NCI-H187 treated with DMSO at 0.1 percent for 48 hours (cell line): ENCODE results near the gene LGALS9.
"Not testable (repeated sequence)": the region's sequence is repeated elsewhere in the genome, so short reads cannot be mapped to it uniquely, and the experiment has no call there.

Source experiments
- DNase-seq: peaks from one replicate; lab custom pipeline; 2025; lab: John Stamatoyannopoulos, UW

The LGALS9 gene

DNA sequence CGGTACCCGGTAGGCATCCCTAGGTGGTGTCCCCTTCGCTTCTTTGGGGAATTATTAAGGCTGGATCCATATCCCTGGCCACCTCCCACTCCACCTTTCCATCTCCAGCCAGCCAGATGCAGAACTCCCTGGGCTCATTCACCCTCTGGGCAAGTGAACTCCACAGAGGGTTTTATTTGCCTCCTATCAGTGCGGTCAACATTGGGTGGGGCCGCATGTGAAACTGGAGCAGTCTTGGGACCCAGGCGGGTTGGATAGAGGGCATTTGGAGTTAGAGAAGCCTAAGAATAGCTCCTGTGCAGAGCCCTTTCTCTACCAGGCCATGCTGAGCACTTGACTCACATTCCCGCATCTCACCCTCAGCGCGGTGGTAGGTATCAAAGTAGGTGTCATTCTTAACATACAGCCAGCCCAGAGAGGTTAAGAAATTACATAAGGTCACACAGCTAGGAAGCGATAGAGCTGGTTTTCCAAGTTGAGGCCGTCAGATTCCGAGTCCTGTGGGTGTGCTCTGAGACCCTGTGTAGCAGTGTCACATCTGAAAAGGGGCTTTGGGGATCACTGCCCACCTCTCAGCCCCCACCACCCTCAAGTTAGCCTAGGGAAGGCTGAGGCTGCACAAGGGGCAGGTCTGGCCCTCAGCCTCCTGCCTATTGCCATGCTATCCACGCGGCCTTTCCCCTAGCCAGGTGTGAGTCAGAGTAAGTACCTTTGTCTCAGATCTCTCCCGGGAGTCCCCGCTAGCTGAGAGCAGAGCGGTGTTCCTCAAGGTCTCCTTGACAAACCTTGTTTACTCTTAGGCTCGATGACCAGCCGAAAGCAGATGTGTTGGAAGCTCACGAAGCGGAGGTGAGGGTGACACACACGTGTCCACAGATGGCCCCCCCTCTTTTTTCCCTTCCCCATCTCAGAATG lies 26.9 kb upstream of the LGALS9 start:
- DNase-seq, result no peak

DNA sequence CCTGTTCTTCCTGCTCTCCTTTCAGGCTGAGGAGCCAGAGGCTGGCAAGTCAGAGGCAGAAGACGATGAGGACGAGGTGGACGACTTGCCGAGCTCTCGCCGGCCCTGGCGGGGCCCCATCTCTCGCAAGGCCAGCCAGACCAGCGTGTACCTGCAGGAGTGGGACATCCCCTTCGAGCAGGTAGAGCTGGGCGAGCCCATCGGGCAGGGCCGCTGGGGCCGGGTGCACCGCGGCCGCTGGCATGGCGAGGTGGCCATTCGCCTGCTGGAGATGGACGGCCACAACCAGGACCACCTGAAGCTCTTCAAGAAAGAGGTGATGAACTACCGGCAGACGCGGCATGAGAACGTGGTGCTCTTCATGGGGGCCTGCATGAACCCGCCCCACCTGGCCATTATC lies 25.6 kb upstream of the LGALS9 start:
- DNase-seq, result no peak

DNA sequence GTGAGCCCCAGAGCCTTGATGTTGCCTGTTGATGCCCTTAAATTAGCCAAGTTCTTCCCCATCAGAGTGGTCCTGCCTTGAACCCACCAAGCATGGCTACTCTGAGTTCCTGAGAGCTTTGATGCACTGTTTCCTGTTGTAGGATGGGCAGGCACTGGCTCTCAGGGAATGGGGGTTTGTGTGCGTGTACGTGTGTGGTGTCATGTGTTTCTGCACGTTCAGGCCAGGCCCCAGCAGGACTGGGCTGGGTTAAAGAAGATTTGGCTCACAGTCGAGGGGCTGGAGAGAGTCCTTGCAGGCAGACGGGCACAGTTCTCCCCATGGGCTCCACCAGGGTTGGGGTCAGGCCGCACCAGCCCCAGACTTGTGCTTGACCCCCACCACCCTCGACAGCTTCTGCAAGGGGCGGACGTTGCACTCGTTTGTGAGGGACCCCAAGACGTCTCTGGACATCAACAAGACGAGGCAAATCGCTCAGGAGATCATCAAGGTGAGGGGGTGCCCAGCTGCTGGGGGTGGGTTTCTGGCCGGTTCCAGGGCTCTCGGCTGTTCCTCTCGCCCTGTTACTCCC lies 23.4 kb upstream of the LGALS9 start:
- DNase-seq, result no peak

DNA sequence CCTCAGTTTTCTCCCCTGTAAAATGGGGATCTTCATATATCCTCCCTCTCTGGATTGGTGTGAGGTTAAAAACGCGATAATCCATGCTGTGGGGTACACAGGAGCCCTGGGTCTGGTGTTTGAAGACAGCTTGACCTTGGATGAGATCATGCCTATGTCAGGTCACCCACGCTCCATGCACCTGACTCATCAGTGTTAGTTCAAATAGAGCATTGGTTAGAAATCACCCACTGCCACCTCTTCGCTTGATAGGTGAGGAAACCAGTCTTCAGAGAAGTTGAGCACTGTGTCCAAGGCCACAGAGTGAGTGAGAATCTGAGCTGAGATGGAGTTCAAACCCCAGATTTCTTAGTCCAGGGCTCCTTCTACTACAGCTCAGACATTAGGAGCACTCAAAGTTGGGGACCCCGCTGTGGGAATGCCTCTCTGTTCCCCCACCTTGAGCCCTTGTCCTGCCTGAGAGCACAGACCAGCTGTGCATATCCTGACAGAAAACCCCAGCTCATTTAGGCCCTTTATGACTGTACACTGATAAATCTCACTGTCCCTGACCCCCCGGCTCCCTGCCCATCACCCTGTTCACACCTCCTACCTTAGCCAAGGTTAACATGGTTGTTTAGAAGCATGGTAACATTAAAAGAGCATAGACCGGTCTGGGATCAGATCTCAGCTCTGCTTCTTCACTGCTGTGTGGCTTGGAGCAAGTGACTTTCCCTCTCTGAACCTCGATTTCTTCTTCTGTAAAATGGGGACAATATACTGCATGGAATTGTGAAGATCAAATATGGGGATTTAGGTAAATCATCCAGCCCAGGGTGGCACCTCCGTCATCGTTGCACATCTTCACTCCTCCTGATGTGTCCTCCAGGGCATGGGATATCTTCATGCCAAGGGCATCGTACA lies 22.4 kb upstream of the LGALS9 start:
- DNase-seq, result no peak

DNA sequence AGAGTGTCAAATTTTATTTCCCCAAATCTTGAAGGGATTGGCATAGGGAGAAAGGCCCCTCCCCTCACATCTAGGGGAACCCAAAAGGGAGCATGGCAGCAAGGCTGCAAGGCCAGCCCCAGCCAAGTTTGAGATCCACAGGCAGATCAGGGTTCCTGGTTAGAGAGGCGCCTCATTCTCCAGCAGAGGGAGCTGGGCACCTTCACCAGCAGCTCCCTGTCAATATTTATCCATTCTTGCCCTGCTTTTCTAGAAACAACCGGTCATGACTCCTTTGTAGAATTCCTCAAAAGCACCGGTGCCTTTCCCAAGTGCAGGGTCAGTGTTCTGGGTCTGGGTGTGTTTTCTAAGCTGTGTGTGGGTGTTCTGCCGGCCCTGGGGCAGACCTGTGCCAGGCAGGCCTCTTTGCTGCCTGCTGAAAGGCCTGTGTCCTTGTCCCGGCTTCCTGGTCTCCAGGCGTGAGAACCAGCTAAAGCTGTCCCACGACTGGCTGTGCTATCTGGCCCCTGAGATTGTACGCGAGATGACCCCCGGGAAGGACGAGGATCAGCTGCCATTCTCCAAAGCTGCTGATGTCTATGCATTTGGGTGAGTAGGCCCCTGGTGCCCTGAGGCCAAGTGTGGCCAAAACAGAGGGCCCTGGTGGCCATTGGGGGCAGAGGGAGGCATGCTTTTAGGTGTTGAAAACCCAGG lies 21.2 kb upstream of the LGALS9 start:
- no peak for DNase-seq

DNA sequence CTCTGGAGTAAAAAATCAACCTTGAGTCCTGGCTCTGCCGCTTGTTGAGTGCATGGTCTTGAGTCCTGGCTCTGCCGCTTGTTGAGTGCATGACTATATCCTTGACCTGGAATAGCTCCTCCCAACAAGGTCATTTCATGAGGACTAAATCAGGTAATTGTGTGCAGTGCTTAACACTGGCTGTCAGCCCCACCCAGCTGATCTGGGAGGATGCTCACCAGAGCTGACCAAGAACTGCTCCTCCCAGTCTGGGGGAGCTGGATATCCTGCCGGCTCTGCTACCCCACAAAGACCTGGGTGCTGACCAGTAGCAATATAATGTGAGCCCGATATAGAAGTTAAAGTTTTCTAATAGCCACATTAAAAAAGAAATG lies 20.7 kb upstream of the LGALS9 start:
- DNase-seq, result no peak

DNA sequence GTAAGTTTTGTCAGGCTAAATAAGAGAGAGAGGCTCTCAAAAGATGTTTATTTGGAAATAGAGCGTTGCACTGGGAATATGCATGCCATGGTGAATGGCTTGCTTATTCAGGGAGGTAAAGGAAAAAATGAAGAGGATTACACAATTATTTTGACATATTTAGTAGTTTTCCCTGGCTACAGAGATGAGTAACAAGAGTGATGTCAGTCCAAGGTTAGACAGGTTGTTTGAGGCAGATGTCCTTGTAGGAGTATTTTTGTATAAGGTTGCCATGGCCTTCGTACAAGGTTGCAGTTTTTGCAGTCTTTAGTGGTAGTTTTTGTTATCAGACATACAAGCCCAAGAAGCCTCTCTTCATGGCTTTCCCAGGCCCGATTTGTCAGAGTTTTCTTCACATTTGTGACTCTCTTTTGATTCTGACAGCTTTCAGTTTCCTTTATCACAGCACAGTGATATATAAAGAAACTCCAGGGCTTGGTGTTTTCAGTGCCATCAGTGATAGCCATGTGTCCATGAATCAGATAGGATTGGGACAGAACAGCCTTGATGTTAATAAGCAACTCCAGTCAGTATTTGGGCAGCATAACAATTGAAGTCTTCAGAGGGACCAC lies 18.7 kb upstream of the LGALS9 start:
- no peak for DNase-seq

DNA sequence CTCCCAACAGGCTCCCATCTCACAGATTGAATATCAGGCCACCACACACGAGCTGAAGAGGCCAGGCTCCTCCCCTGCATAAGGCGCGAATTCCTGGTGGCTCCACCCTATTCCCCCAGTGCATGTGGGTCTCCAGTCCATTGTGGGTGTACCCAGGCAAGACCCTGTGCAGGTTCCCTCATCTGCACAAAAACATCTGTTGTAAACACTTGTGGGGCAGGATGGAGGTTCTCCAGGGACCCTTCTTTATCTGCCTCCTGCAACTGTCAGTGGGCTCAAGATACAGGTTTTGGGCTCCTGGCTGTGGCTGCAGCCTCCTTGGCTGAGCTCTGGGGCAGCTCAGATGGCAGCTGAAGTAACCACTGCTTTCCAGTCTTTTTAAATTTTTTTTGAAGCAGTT lies 17.6 kb upstream of the LGALS9 start:
- DNase-seq, result no peak

DNA sequence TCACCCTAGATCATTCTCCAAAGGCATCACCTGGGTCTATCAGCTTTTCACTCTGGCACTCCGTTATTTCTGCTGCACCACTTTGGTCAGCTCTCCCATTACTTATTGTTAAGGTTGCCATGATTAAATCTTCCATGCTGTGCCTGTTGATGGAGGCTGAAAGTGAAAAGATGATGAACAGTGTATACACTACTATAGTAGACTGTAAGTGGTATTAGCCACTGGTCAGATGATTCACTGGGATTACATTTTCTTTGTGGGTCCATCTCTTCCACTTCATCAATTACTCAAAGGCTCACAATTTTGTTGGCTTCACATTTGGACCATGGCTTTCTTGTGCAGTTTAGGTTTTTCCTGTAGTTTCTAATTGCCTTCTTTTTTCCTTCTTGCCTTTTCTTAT lies 15.9 kb upstream of the LGALS9 start:
- no peak for DNase-seq

DNA sequence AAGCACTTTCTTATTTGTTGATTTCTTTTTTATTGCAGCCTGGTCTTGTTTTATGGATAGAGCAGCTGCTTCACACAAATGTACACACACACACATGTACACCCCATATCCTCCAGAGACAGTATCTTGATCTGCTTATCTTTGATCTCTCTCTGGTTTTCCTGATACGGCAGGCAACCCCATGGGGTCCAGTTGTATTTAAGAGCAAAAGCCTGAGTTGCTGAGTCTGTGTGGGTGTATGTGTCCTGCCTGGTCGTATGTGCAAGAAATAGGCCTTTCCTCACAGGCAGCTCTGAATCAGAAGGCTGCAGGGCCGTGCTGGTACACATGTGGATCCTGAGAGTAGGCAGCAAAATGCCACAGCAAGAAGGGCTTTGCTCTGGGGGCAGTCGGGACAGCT lies 14.6 kb upstream of the LGALS9 start:
- DNase-seq, result no peak

DNA sequence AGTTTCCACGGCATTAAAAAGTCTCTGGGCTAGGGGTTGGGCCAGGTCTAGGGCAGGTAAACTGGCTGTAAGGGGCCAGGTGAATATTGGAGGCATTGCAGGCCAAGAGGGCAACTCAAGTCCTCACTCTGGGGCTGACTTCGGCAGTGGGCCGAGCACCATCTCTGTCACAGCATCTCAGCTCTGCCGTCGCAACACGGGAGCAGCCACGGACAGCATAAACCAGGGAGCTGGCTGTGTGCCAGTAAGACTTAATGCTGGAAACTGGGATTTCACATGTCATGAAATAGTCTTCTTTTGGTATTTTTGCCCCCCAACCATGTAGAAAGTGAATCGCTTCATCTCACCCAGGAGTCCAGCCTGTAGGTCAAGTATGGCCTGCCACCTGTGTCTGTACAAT lies 12.6 kb upstream of the LGALS9 start:
- no peak for DNase-seq

DNA sequence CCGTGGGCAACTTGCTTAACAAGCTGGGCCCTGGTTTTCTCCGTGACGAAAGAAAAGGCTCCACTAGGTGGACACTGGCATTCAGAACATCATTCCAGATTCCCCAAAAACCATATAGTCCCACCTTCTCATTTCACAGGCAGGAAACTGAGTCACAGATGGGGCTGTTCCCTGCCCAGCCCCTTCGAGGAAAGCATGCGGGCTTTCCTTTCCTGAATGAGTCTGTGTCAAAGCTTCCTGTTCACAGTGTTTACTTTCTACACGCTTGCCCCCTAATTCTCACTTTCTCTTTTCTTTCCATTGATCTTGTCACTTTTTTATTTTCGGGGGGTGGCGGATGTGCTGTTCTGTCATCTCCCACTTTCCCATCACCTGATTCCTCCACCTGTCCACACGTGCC lies 10.3 kb upstream of the LGALS9 start:
- DNase-seq, result no peak

DNA sequence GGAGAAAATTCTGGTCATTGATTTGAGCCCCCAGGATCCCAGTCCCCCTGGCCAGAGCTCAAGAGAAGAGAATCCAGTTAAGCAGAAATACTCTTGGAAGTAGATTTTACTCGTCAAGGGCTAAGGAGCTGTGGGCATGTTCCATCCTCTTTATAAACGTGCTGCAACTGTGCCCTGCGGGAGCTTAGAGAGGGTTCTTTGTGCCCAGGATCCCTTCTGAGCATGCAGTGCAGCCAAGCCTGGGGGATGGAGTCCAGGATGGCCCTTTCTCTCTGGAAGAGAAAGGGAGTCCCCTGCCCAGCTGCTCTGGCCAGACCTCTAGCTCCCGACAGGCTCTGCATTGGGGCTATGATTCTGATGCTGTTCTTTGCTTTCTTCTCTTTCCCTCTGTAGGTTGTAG lies 9.5 kb upstream of the LGALS9 start:
- no peak for DNase-seq

DNA sequence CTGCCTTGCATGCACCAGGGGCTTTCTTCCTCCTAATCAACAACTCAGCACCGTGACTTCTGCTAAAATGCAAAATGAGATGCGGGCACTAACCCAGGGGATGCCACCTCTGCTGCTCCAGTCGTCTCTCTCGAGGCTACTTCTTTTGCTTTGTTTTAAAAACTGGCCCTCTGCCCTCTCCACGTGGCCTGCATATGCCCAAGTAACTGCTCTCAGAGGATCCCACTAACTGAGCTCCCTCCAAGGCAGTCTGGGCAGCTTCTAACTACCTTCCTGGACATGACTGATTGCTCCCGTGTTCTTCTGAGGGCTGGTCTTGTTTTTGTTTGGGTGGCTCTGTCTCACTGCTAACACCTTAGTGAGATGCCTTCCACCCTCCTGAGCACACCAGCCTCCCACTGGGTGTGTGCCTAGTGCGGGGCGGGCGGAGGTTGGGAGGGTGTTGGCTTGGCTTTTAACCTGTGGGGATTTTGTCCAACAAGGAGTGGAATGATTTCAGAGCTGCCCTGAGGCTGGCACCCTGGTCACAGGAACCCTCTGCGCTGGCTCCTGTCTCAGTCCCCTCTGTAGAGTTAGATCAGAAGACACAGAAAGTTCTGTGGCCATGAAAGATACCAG lies 8.9 kb upstream of the LGALS9 start:
- no peak for DNase-seq

DNA sequence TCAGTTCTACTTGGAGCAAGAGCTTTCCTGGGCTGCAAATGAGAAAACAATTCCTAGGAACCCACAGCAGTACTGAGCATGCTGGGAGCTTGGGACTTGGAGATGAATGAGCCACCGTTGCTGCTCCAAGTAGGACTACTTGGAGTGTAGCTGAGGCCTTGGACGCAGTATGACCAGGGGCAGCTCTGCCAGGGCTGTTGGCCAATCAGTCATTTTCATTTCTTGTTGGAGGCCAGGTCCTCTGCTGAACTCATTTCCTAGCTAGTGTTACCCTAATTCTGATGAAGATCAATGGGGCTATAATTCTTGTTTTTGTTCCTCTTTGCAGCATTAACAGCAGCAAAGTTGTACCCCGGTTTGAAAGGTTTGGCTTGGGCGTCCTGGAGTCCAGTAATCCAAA lies 8.0 kb upstream of the LGALS9 start:
- DNase-seq, result no peak

DNA sequence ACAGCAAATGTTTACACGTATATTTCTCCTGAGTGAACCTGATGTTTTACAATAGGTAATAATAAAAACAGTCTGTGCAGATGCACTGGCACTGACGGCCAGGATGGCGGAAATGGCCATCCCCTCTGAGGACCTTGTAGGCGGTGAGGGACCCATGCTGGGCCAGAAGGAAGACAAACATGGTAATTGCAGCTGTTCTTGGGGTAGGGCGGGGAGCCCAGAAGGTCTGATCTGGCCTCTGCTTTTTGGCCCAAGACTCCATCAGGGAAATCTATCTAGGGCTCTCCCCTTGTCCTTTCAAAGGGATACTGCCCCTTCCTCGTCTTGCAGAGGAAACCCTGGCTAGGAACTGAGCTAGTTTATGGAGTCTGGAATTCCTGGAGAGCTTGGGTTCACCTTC lies 7.4 kb upstream of the LGALS9 start:
- DNase-seq, result no peak

DNA sequence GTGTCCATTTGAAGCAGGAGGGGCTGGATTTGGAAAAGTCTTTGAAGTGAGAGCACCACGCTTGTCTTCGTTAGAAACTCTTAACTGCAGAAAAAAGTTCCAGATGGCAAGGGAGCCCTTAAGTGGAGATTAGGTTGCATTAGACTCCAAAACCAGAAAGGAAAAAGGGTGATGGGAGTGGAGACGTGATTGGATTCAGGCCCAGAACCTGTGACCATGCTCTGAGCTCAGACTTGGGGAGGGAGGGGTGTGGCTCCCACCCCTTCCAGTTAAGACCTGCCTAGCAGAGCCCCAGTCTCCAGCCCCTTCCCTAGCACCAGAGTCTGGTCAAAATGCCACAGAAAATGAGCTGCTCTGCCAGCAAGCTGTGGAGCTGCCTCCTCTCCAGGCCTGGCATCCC lies 6.4 kb upstream of the LGALS9 start:
- no peak for DNase-seq

DNA sequence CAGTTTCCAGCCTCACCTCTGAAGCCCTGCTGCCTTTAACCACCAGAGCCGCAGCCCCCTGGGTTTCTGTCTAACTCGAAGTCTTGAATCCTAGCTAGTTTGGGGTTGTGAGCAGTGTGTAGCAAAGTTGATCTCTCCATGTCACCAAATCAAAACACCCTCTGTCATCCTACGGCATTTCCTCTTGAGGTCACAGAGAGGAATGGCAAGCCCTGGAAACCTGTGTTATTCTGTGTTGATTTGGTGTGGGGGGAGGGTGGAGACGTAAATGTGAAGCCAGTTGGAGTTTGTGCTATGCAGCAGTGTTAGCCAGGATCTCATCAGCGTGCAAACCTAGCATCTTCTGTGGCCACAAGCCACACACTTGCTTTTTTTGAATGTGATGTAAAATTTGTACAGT lies 5.1 kb upstream of the LGALS9 start:
- DNase-seq, result no peak

DNA sequence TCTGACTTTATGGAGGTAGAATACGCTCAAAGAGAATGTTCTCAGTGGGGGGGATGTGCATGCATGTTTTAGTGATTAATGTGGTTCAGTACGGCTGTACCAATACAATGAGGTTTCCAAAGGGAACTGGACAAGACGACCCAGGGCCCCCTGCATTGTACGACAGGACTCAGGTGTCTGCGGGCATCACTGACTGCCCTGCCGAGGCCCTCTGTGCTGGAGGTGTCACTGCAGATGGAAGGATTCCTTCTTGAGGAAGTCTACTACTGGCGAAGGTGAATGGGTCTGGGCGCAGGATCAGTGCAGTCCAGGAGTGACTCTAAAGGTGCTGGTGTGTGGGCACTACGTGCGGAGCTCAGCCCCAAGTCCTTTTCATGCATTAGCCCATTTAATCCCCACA lies 3.5 kb upstream of the LGALS9 start:
- no peak for DNase-seq

DNA sequence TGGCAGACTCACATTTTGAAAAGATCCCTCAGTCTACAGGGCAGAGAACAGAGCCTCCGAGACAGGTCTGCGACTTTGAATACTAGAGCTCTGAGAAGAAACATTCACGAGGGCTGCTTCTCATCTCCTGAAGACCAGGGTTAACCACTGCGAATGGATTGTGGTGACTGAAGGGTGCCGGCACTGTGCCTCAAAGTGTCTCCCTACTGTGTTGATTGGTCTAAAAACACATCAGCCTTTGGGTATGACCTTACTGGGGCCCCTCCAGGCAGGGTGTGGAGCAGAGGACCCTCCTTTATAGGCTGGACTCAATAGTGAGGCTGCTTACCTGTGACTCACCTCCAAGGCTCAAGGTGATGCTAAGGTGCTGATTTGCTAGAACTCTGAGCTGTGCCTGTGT lies 2.6 kb upstream of the LGALS9 start:
- no peak for DNase-seq

DNA sequence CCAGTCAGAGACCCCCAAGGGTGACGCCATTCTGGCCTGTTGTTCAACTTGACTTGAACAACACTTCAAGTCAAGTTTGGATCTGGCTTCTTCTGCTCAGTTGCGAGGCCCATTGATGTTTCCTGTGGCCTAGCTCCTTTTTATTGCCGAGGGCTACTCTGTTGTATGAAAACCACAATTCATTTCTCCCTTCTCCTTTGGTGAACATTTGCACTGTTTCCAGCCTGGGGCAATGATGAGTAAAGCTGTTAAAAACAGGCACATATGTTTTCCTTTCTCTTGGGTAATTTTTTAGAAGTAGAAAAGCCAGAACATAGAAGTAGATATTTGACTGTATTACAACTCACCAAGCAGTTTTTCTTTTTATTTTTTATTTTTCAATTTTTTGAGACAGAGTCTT lies 1.7 kb upstream of the LGALS9 start:
- DNase-seq, result not testable (repeated sequence)

DNA sequence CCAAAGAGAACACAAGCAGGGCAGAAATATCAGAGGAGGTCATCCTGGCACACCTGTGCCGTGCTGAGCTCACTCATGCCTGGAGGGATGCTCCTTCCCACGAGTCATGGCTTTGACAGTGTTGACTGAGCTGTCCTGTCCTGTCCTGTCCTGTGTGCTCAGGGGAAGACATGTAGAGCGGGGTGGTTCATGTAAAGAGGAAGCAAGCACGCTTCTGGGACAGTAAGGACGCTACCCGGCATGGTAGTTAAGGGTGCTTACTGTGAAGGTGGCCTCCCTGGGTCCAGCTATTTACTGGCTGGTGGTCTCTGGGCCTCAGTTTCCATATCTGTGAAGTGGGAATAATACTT lies 398 bp downstream of the LGALS9 start:
- DNase-seq, result no peak
